Measurements from ENCODE around the gene PREX1. TPM values are rescaled to one million over a fixed set of nuclear protein-coding genes. Genes with fewer than 3 reads are reported as not detected.
"Not testable (repeated sequence)": the region's sequence is repeated elsewhere in the genome, so short reads cannot be mapped to it uniquely, and the experiment has no call there.

Gene PREX1
- polyA plus RNA-seq, 1 donor, result 9.9 TPM

DNA sequence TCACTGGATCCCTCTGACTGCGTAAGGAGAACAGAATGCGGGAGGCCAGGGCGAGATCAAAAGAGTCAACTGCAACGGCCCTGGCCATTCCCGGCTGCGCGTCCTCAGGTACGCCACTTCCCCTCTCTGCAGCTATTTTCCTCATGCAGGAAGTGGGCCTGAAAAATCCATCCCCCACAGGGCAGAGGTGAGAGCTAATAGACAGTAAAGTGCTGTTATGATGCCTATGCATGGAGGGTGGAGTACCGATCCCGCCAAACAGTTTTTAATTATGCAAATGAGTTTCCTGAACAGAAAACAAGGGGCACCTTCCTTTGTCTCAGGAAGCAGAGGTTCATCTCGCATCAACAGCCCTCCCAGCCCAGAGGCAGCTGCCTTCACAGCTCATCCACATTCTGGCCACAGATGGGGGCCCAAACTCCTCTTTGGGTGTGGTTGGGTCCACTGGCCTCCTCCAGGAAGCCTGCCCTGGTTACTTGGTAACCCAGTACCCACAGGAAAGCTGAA lies 9.3 kb downstream of the PREX1 start:
- Histone ChIP-seq H3K27ac (ENCODE audit: low read length) (no peak overlapping the region), H3K4me3 (ENCODE audit: low read length) (no peak overlapping the region), H3K9me3 (ENCODE audit: control insufficient read depth, low read depth, low read length) (no peaks in the 10 kb centered on the region), H3K4me1 (ENCODE audit: control insufficient read depth, insufficient read depth, low read length) (no peaks in the 10 kb centered on the region), H3K27me3 (ENCODE audit: control insufficient read depth, insufficient read depth, low read length) (peaks cover 13% of the 10 kb centered on the region), H3K36me3 (ENCODE audit: control insufficient read depth, insufficient read depth, low read length) (no peaks in the 10 kb centered on the region)
- no peak for DNase-seq
- WGBS (ENCODE audit: insufficient coverage, low lambda C conversion rate), result no CpG with 5 or more reads among the region's 11 CpGs

GRCh38 chr20:48818031-48818370 lies 9.8 kb downstream of the PREX1 start:
- no peak for DNase-seq
- Histone ChIP-seq H3K36me3 (ENCODE audit: control insufficient read depth, insufficient read depth, low read length) (no peaks in the 10 kb centered on the region), H3K4me3 (ENCODE audit: low read length) (no peak overlapping the region), H3K4me1 (ENCODE audit: control insufficient read depth, insufficient read depth, low read length) (no peaks in the 10 kb centered on the region), H3K27ac (ENCODE audit: low read length) (no peak overlapping the region), H3K9me3 (ENCODE audit: control insufficient read depth, low read depth, low read length) (no peaks in the 10 kb centered on the region), H3K27me3 (ENCODE audit: control insufficient read depth, insufficient read depth, low read length) (peaks cover 11% of the 10 kb centered on the region)
- 95% methylated on average over 3 of the region's 7 CpGs for WGBS (ENCODE audit: insufficient coverage, low lambda C conversion rate)

GRCh38 chr20:48817367-48818030 lies 10.3 kb downstream of the PREX1 start:
- no peak overlapping the region for H3K27ac ChIP-seq (ENCODE audit: low read length)
- H3K27me3 ChIP-seq (ENCODE audit: control insufficient read depth, insufficient read depth, low read length), result peaks cover 11% of the 10 kb centered on the region
- H3K9me3 ChIP-seq (ENCODE audit: control insufficient read depth, low read depth, low read length), result no peaks in the 10 kb centered on the region
- H3K36me3 ChIP-seq (ENCODE audit: control insufficient read depth, insufficient read depth, low read length), result no peaks in the 10 kb centered on the region
- no peak overlapping the region for H3K4me3 ChIP-seq (ENCODE audit: low read length)
- no peaks in the 10 kb centered on the region for H3K4me1 ChIP-seq (ENCODE audit: control insufficient read depth, insufficient read depth, low read length)
- no peak for DNase-seq
- WGBS (ENCODE audit: insufficient coverage, low lambda C conversion rate), result 90% methylated on average over 3 of the region's 4 CpGs

- Histone ChIP-seq H3K9me3 (ENCODE audit: control insufficient read depth, low read depth, low read length) (no peaks in the 10 kb centered on the region), H3K27me3 (ENCODE audit: control insufficient read depth, insufficient read depth, low read length) (peaks cover 8% of the 10 kb centered on the region), H3K27ac (ENCODE audit: low read length) (no peak overlapping the region), H3K36me3 (ENCODE audit: control insufficient read depth, insufficient read depth, low read length) (no peaks in the 10 kb centered on the region), H3K4me1 (ENCODE audit: control insufficient read depth, insufficient read depth, low read length) (no peaks in the 10 kb centered on the region), H3K4me3 (ENCODE audit: low read length) (no peak overlapping the region)
- 80% methylated on average over 1 of the region's 14 CpGs for WGBS (ENCODE audit: insufficient coverage, low lambda C conversion rate)
- no peak for DNase-seq
These were observed 11.3 kb downstream of the PREX1 start for GRCh38 chr20:48816282-48817205.

DNA sequence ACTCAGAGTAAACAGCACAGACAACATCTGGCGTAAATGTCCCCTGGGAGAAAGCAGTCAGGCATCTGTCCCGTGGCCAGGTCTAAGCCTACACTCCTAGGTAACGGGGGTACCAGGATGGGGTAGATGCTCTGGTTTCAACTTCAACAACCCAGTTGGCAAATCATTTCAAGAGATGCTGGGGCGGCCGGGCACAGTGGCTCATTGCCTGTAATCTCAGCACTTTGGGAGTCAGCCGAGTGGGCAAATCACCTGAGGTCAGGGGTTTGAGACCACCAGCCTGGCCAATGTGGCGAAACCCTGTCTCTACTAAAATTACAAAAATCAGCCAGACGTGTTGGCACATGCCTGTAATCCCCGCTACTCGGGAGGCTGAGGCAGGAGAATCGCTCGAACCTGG lies 12.3 kb downstream of the PREX1 start:
- no peaks in the 10 kb centered on the region for H3K4me1 ChIP-seq (ENCODE audit: control insufficient read depth, insufficient read depth, low read length)
- H3K36me3 ChIP-seq (ENCODE audit: control insufficient read depth, insufficient read depth, low read length), result no peaks in the 10 kb centered on the region
- peaks cover 4% of the 10 kb centered on the region for H3K27me3 ChIP-seq (ENCODE audit: control insufficient read depth, insufficient read depth, low read length)

DNA sequence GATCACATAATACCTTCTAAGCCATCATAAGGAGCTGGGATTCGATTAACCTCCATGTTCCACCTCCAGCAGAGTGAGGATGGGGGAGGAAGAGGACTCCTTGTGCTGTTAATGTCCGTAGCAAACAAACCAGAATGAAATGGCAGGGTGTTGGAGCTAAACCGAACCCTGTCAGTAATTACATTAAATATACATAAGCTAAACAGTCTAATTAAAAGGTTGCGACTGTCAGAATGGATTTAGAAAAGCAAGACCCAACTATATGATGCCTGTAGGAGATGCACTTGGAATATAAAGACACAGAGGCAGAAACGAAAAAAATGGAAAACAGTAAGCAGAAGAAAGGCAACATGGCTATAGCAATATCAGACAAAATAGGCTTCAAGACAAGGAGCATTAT lies 13.2 kb downstream of the PREX1 start:
- Histone ChIP-seq H3K4me1 (ENCODE audit: control insufficient read depth, insufficient read depth, low read length) (no peaks in the 10 kb centered on the region), H3K36me3 (ENCODE audit: control insufficient read depth, insufficient read depth, low read length) (no peaks in the 10 kb centered on the region)
- WGBS (ENCODE audit: insufficient coverage, low lambda C conversion rate), result 100% methylated on average over 1 of the region's 5 CpGs

More for the DNA sequence above, 12.3 kb downstream of the PREX1 start:
- no peak overlapping the region for H3K4me3 ChIP-seq (ENCODE audit: low read length)
- H3K27ac ChIP-seq (ENCODE audit: low read length), result no peak overlapping the region
- H3K9me3 ChIP-seq (ENCODE audit: control insufficient read depth, low read depth, low read length), result no peaks in the 10 kb centered on the region
- DNase-seq, result no peak
- WGBS (ENCODE audit: insufficient coverage, low lambda C conversion rate), result no CpG with 5 or more reads among the region's 12 CpGs

GRCh38 chr20:48813930-48814546 lies 13.8 kb downstream of the PREX1 start:
- Histone ChIP-seq H3K9me3 (ENCODE audit: control insufficient read depth, low read depth, low read length) (no peaks in the 10 kb centered on the region), H3K27me3 (ENCODE audit: control insufficient read depth, insufficient read depth, low read length) (peaks cover 4% of the 10 kb centered on the region), H3K4me3 (ENCODE audit: low read length) (no peak overlapping the region), H3K27ac (ENCODE audit: low read length) (no peak overlapping the region), H3K36me3 (ENCODE audit: control insufficient read depth, insufficient read depth, low read length) (no peaks in the 10 kb centered on the region), H3K4me1 (ENCODE audit: control insufficient read depth, insufficient read depth, low read length) (no peaks in the 10 kb centered on the region)
- no peak for DNase-seq
- WGBS (ENCODE audit: insufficient coverage, low lambda C conversion rate), result 80% methylated on average over 1 of the region's 5 CpGs

More for the DNA sequence above, 13.2 kb downstream of the PREX1 start:
- Histone ChIP-seq H3K4me3 (ENCODE audit: low read length) (no peak overlapping the region), H3K27ac (ENCODE audit: low read length) (no peak overlapping the region), H3K9me3 (ENCODE audit: control insufficient read depth, low read depth, low read length) (no peaks in the 10 kb centered on the region), H3K27me3 (ENCODE audit: control insufficient read depth, insufficient read depth, low read length) (peaks cover 4% of the 10 kb centered on the region)
- DNase-seq, result no peak

- Histone ChIP-seq H3K4me3 (ENCODE audit: low read length) (no peak overlapping the region), H3K9me3 (ENCODE audit: control insufficient read depth, low read depth, low read length) (no peaks in the 10 kb centered on the region), H3K27ac (ENCODE audit: low read length) (no peak overlapping the region), H3K4me1 (ENCODE audit: control insufficient read depth, insufficient read depth, low read length) (no peaks in the 10 kb centered on the region), H3K36me3 (ENCODE audit: control insufficient read depth, insufficient read depth, low read length) (no peaks in the 10 kb centered on the region), H3K27me3 (ENCODE audit: control insufficient read depth, insufficient read depth, low read length) (peaks cover 4% of the 10 kb centered on the region)
- DNase-seq, result no peak
- WGBS (ENCODE audit: insufficient coverage, low lambda C conversion rate), result no CpG with 5 or more reads among the region's 3 CpGs
These were observed 14.4 kb downstream of the PREX1 start for GRCh38 chr20:48813446-48813747.

DNA sequence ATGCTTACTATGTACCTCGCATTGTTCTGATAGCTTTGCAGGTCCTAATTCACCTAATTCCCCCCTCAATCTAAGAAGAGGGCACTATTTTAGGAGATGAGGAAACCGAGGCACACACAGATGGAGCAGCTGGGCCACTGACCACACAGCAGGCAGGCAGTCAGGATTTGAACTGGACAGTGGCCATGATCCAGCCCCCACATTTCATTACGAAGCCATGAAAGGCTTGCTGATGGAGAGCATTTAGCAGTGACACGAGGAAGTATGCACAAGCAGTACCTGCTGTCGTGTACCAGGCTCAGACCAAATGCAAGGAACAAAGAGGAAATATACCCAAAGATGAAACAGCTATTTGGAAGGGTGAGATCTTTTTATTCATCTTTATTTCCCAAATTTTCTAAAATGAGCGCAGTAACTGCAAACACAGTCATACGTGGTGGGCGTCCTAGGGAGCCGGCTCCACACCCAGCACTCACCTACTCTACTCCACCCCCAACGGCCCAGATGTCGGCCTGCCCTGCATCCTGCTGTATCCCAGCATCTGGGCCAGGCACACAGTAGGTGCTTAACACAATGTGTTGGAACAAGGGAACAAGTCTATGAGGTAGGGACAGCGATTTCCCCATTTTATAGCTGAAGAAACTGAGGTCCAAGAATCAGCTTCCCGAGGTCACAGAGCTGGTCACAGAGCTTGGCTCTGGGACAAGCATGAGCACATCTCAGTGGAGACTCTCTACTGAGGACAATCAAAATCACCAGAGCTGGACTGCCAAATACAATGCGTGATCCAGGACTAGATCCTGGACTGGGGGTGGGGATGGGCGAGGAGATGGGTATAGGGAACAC lies 15.0 kb downstream of the PREX1 start:
- H3K4me3 ChIP-seq (ENCODE audit: low read length), result no peak overlapping the region
- H3K9me3 ChIP-seq (ENCODE audit: control insufficient read depth, low read depth, low read length), result no peaks in the 10 kb centered on the region
- H3K27ac ChIP-seq (ENCODE audit: low read length), result no peak overlapping the region
- peaks cover 4% of the 10 kb centered on the region for H3K27me3 ChIP-seq (ENCODE audit: control insufficient read depth, insufficient read depth, low read length)
- DNase-seq, result no peak
- WGBS (ENCODE audit: insufficient coverage, low lambda C conversion rate), result 100% methylated on average over 1 of the region's 15 CpGs
- no peaks in the 10 kb centered on the region for H3K4me1 ChIP-seq (ENCODE audit: control insufficient read depth, insufficient read depth, low read length)
- H3K36me3 ChIP-seq (ENCODE audit: control insufficient read depth, insufficient read depth, low read length), result no peaks in the 10 kb centered on the region

- H3K27ac ChIP-seq (ENCODE audit: low read length); H3K4me1 ChIP-seq (ENCODE audit: control insufficient read depth, insufficient read depth, low read length); H3K27me3 ChIP-seq (ENCODE audit: control insufficient read depth, insufficient read depth, low read length); H3K9me3 ChIP-seq (ENCODE audit: control insufficient read depth, low read depth, low read length); H3K36me3 ChIP-seq (ENCODE audit: control insufficient read depth, insufficient read depth, low read length); DNase-seq; H3K4me3 ChIP-seq (ENCODE audit: low read length): not testable (repeated sequence)
- WGBS (ENCODE audit: insufficient coverage, low lambda C conversion rate), result 80% methylated on average over 1 of the region's 1 CpG
These were observed 15.7 kb downstream of the PREX1 start for GRCh38 chr20:48812114-48812513.

Measured in large intestine (tissue), 3 donors.